Panc1 (cell line): Measurements from ENCODE around the gene STK4.

ENCODE experiments used
- CTCF ChIP-seq: fragments of 450-650 bp; IDR thresholded peaks from 2 replicates; pipeline ENCODE4 v1.5.1; 2017; ENCODE audit warnings: mild to moderate bottlenecking
- POLR2AphosphoS5 ChIP-seq: IDR thresholded peaks from 2 replicates; pipeline ENCODE4 v1.6.1; 2012; ENCODE audit warnings: mild to moderate bottlenecking, low read depth, low read length, moderate library complexity
- REST ChIP-seq, 2 experiments: IDR thresholded peaks; 2 replicates each; pipeline ENCODE4 v1.6.1; 2011 to 2012; ENCODE audit warnings: low read depth in 2 of 2, control low read depth in 1 of 2, low read length in 1 of 2, mild to moderate bottlenecking in 1 of 2, moderate library complexity in 1 of 2; ENCODE audit not compliant: insufficient read depth in 1 of 2
- SIN3A ChIP-seq: IDR thresholded peaks from 2 replicates; pipeline ENCODE4 v1.6.1; 2012; ENCODE audit warnings: low read depth, mild to moderate bottlenecking, low read length, moderate library complexity, borderline replicate concordance; ENCODE audit not compliant: insufficient read depth
- TCF7L2 ChIP-seq: IDR thresholded peaks from 2 replicates; pipeline ENCODE4 v1.6.1; 2011; ENCODE audit warnings: mild to moderate bottlenecking, low read depth, low read length, inconsistent platforms

- TF ChIP-seq SIN3A (no peak), CTCF (no peak), TCF7L2 (no peak), REST (IDR thresholded peaks at IDR 0.05; ENCODE audit: insufficient read depth in 1 of 2, low read depth in 2 of 2, low read length in 1 of 2) (no peak), POLR2AphosphoS5 (no peak)
These were observed 15.6 kb downstream of the STK4 start for GRCh38 chr20:44981736-44982406.
